ENCODE measurements around the gene PCCA.

DNA sequence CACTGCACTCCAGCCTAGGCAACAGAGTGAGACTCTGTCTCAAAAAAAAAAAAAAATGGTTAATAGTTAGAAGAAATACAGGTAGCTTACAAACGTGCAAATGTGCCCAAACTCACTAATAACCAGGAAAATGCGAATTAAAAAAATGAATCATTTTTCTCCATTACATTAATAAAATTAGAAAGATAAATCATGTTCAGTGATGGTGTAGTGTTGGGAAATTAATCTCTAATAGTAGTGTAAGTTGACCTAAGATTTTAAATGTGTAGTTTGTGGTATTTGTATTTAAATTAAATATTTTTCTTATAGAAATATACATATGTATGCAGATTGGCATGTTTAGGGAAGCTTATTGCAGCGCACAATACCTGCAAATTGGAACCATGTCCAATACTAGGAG, 57.6 kb downstream of the PCCA start:
- TF ChIP-seq, protein P1, sequence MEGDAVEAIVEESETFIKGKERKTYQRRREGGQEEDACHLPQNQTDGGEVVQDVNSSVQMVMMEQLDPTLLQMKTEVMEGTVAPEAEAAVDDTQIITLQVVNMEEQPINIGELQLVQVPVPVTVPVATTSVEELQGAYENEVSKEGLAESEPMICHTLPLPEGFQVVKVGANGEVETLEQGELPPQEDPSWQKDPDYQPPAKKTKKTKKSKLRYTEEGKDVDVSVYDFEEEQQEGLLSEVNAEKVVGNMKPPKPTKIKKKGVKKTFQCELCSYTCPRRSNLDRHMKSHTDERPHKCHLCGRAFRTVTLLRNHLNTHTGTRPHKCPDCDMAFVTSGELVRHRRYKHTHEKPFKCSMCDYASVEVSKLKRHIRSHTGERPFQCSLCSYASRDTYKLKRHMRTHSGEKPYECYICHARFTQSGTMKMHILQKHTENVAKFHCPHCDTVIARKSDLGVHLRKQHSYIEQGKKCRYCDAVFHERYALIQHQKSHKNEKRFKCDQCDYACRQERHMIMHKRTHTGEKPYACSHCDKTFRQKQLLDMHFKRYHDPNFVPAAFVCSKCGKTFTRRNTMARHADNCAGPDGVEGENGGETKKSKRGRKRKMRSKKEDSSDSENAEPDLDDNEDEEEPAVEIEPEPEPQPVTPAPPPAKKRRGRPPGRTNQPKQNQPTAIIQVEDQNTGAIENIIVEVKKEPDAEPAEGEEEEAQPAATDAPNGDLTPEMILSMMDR (IDR thresholded peaks at IDR 0.05; ENCODE audit: low read depth, low read length): no peak
- no peak for TF ChIP-seq EZH2phosphoT487 (IDR thresholded peaks at IDR 0.05; ENCODE audit: low read depth)
